ENCODE results near the gene CHRNB2.

- TF ChIP-seq, protein P1, sequence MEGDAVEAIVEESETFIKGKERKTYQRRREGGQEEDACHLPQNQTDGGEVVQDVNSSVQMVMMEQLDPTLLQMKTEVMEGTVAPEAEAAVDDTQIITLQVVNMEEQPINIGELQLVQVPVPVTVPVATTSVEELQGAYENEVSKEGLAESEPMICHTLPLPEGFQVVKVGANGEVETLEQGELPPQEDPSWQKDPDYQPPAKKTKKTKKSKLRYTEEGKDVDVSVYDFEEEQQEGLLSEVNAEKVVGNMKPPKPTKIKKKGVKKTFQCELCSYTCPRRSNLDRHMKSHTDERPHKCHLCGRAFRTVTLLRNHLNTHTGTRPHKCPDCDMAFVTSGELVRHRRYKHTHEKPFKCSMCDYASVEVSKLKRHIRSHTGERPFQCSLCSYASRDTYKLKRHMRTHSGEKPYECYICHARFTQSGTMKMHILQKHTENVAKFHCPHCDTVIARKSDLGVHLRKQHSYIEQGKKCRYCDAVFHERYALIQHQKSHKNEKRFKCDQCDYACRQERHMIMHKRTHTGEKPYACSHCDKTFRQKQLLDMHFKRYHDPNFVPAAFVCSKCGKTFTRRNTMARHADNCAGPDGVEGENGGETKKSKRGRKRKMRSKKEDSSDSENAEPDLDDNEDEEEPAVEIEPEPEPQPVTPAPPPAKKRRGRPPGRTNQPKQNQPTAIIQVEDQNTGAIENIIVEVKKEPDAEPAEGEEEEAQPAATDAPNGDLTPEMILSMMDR (IDR thresholded peaks at IDR 0.05; ENCODE audit: insufficient read depth, low read length, poor library complexity, severe bottlenecking) = no peak
- no peak for TF ChIP-seq EZH2phosphoT487 (conservative IDR thresholded peaks at IDR 0.05; ENCODE audit: low read length)
These were observed 16.9 kb downstream of the CHRNB2 start for GRCh38 chr1:154584267-154584994.
